BLaER1 treated with 17β-estradiol and CSF1 and Interleukin-3, amounts not matched to agents 10 nM and 100 nM (cell line): ENCODE results near the gene ARHGAP45.
A peak's percentile ranks its signal among the peaks of the same experiment; 100 is the strongest.
"Not testable (repeated sequence)": the region's sequence is repeated elsewhere in the genome, so short reads cannot be mapped to it uniquely, and the experiment has no call there.

ENCODE experiments used
- H3K27ac ChIP-seq, 11 experiments: shearing (Covaris generic); formaldehyde crosslinking; 2 replicates each; pipeline ENCODE4 v1.8.1; 2022
- H3K27me3 ChIP-seq, 11 experiments: shearing (Covaris generic); formaldehyde crosslinking; 2 replicates each; pipeline ENCODE4 v1.8.1; 2022
- H3K36me3 ChIP-seq, 11 experiments: shearing (Covaris generic); formaldehyde crosslinking; 2 replicates each; pipeline ENCODE4 v1.8.1; 2022
- H3K4me1 ChIP-seq, 10 experiments: shearing (Covaris generic); formaldehyde crosslinking; 2 replicates each; pipeline ENCODE4 v1.8.1; 2022
- H3K4me2 ChIP-seq, 11 experiments: shearing (Covaris generic); formaldehyde crosslinking; 2 replicates each; pipeline ENCODE4 v1.8.1; 2022
- H3K4me3 ChIP-seq, 10 experiments: shearing (Covaris generic); formaldehyde crosslinking; 2 replicates each; pipeline ENCODE4 v1.8.1; 2022
- H3K9ac ChIP-seq, 11 experiments: shearing (Covaris generic); formaldehyde crosslinking; 2 replicates each; pipeline ENCODE4 v1.8.1; 2022
- H3K9me3 ChIP-seq, 11 experiments: shearing (Covaris generic); formaldehyde crosslinking; replicated peaks in 1 of 11; 2 replicates each; pipeline ENCODE4 v1.8.1; 2022
- H4K20me1 ChIP-seq, 11 experiments: shearing (Covaris generic); formaldehyde crosslinking; 2 replicates each; pipeline ENCODE4 v1.8.1; 2022
- Cebpa-rat ChIP-seq, 11 experiments: shearing (Covaris generic); IDR thresholded peaks; 2 replicates each; pipeline ENCODE4 v1.8.1; 2022

The ARHGAP45 gene

DNA sequence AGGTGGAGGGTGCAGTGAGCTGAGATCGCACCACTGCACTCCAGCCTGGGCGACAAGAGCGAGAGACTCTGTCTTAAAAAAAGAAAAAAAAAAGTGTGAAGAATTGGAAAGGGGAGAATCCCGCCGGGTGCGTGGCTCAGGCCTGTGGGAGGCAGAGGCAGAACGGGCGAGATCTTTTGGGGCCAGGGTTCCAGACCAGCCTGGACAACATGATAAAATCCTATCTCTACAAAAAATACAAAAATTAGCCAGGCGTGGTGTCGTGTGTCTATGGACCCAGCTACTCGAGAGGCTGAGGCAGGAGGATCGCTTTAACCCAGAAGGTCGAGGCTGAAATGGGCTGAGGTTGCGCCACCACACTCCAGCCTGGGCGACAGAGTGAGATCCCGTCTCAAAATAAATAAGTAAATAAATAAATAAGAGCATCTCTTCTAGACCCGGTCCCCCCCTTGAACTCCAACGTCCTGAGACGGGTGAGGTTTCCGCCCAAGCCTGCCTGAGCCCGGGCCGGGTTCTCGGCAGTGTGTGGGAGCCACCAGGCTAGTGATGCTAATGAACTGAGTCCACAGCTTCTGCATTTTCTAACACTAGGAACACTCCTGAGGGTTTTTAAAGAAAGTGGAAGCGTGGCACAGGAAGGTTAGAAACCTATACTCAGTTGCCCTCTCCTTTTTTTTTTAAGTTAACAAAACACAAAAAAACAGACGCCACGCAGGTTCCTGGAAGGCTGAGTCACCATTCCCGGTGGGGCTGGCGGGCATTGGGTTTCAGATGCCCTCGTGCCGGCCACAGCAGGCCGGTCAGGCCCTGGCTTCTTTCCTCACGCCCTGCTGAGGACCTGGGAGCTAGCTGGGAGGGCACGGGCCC is 58.9 kb downstream of the ARHGAP45 start:
- Histone ChIP-seq H3K4me3 (peak overlapping the region in 2 of 10 experiments; percentile 28 to 33; a peak in 3 of 20 replicates), H3K27me3 (no peaks in the 10 kb centered on the region), H3K4me1 (peaks cover 34 to 78% (median 41%) of the 10 kb centered on the region in 10 experiments), H3K27ac (peak overlapping the region; percentile 24 to 71 (median 50); a peak in 21 of 22 replicates), H3K4me2 (peak overlapping the region; percentile 48 to 99 (median 70)), H4K20me1 (peaks cover 52 to 99% (median 79%) of the 10 kb centered on the region in 11 experiments), H3K9ac (peak overlapping the region; percentile 16 to 70 (median 63); a peak in 21 of 22 replicates), H3K36me3 (peaks cover 65 to 96% (median 80%) of the 10 kb centered on the region in 11 experiments), H3K9me3 (no peaks in the 10 kb centered on the region)
- no peak for TF ChIP-seq Cebpa-rat (IDR thresholded peaks at IDR 0.05)

- peaks cover 45 to 82% (median 52%) of the 10 kb centered on the region in 10 experiments for H3K4me1 ChIP-seq
- H3K27ac ChIP-seq, result peak overlapping the region in 10 of 11 experiments; percentile 40 to 71 (median 54); a peak in 14 of 22 replicates
- H3K4me2 ChIP-seq, result peak overlapping the region; percentile 48 to 99 (median 70); a peak in 20 of 22 replicates
- H3K27me3 ChIP-seq, result no peaks in the 10 kb centered on the region
- H3K9me3 ChIP-seq, result no peaks in the 10 kb centered on the region
- peak overlapping the region; percentile 16 to 70 (median 63); a peak in 21 of 22 replicates for H3K9ac ChIP-seq
- TF ChIP-seq Cebpa-rat (IDR thresholded peaks at IDR 0.05), result no peak
- H4K20me1 ChIP-seq, result peaks cover 62 to 97% (median 91%) of the 10 kb centered on the region in 11 experiments
- peak overlapping the region in 2 of 10 experiments; percentile 28 to 33; a peak in 3 of 20 replicates for H3K4me3 ChIP-seq
- H3K36me3 ChIP-seq, result peaks cover 53 to 83% (median 66%) of the 10 kb centered on the region in 11 experiments
Measured at GRCh38 chr19:1126984-1127760, 60.2 kb downstream of the ARHGAP45 start.

DNA sequence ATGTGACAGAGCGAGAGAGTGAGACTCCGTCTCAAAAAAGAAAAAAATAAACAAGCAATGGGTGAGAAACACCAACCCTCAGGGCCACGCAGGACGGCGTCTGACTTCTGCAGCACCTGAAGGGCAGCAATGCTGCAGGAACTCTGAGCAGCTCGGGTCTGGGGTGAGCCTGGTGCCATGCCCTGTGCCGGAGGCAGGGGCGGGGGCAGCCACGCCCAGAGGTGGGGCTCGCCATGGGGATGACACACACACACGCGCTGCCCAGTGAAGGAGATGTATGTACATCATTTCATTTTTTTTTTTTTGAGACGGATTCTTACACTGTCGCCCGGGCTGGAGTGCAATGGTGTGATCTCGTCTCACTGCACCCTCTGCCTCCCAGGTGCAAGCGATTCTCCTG is 61.1 kb downstream of the ARHGAP45 start:
- no peak overlapping the region for H3K27ac ChIP-seq
- H3K4me2 ChIP-seq, result peak overlapping the region in 3 of 11 experiments; percentile 75 to 99 (median 91); a peak in 6 of 22 replicates
- H3K4me3 ChIP-seq, result no peak overlapping the region
- peaks cover 54 to 90% (median 62%) of the 10 kb centered on the region in 10 experiments for H3K4me1 ChIP-seq
- peak overlapping the region in 2 of 11 experiments; percentile 67 to 70; a peak in 4 of 22 replicates for H3K9ac ChIP-seq
- H3K9me3 ChIP-seq, result no peaks in the 10 kb centered on the region
- peaks cover 47 to 74% (median 59%) of the 10 kb centered on the region in 11 experiments for H3K36me3 ChIP-seq
- TF ChIP-seq Cebpa-rat (IDR thresholded peaks at IDR 0.05), result no peak
- no peaks in the 10 kb centered on the region for H3K27me3 ChIP-seq
- peaks cover 71 to 98% (median 87%) of the 10 kb centered on the region in 11 experiments for H4K20me1 ChIP-seq

GRCh38 chr19:1129084-1129483 is 62.1 kb downstream of the ARHGAP45 start:
- Histone ChIP-seq H3K36me3 (peaks cover 41 to 73% (median 52%) of the 10 kb centered on the region in 11 experiments), H3K4me2 (peak overlapping the region in 5 of 11 experiments; percentile 91 to 99 (median 98); a peak in 11 of 22 replicates), H4K20me1 (peaks cover 74 to 98% (median 86%) of the 10 kb centered on the region in 11 experiments), H3K9ac (peak overlapping the region in 7 of 11 experiments; percentile 9 to 96 (median 84); a peak in 9 of 22 replicates), H3K4me3 (peak overlapping the region in 2 of 10 experiments; percentile 93 to 95; a peak in 3 of 20 replicates), H3K4me1 (peaks cover 64 to 90% (median 70%) of the 10 kb centered on the region in 10 experiments), H3K27ac (peak overlapping the region in 1 of 11 experiments; percentile 17; a peak in 2 of 22 replicates)
- not testable (repeated sequence) for H3K9me3 ChIP-seq, H3K27me3 ChIP-seq

DNA sequence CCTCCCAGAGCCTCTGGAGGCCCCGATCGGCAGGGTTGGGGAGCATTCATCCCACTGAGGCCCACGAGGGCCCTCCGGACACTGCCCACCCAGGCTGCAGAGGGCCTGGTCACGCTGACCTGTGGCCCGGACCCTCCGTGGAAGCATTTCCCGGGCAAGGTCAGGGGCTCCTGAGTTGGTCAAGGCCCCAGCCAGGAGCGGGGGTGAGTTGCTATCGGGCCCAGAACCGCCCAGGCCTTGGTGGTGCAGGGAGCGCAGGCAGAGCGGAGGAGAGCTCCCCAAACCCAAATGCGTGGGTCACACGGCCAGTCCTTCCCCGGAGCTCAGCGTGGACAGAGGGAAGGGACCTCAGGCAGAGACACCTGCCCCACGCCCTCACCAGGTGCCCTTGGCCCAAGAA is 62.6 kb downstream of the ARHGAP45 start:
- Histone ChIP-seq H3K36me3 (peaks cover 36 to 72% (median 50%) of the 10 kb centered on the region in 11 experiments), H3K27ac (peak overlapping the region in 3 of 11 experiments; percentile 9 to 19 (median 17); a peak in 3 of 22 replicates), H3K9ac (peak overlapping the region in 9 of 11 experiments; percentile 4 to 96 (median 35); a peak in 10 of 22 replicates), H3K27me3 (no peaks in the 10 kb centered on the region), H3K9me3 (peaks cover 0 to 8% (median 0%) of the 10 kb centered on the region in 11 experiments; a peak in 3 of 22 replicates), H3K4me2 (peak overlapping the region; percentile 91 to 100 (median 99); a peak in 19 of 22 replicates), H3K4me3 (peak overlapping the region in 3 of 10 experiments; percentile 78 to 95 (median 93); a peak in 6 of 20 replicates), H4K20me1 (peaks cover 69 to 98% (median 86%) of the 10 kb centered on the region in 11 experiments), H3K4me1 (peaks cover 65 to 90% (median 73%) of the 10 kb centered on the region in 10 experiments)
- TF ChIP-seq Cebpa-rat (IDR thresholded peaks at IDR 0.05), result no peak

DNA sequence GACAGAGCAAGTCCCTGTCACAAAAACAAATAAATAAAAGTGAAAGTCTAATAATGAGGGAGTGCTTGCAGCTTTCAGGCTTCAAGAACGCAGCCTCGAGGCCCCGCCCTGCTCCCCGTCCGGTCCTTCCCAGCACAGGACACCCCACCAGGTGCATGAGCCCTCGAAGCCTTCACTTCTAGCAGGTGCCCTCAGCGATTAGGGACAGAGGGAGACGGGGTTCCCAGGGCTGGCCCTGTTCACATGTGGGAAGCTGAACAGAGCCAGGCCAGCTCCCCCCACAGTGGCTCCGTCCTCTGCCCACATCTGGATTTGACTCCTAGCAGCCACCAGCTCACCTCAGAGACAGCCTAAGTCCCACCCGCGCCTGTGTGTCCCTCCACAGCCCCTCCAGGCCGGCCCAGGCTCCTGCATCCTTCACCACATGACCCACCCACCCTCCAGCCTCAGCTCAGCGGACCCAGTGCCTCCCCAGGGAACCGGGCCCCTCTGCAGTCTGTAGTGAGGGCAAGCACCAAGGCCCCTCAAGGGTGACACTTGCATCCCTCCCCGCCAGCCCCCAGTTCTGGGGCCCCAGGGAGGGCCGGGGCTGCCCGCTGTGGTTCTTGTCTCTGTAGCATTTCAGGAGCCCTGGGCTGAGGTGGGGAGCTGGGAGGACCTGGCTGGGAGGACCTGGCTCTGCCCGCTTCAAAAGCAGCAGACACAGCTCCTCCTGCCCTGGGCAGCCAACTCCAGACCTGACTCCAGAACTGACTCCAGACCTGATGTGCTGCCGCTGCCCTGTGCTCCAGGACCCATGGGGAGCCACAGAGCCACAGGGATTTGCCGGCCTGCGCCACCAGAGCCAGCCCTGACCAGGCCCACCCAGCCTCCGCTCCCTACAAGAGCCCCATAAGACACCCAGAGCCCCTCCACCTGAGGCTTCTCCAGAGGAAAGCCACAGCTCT is 64.1 kb downstream of the ARHGAP45 start:
- Histone ChIP-seq H3K27me3 (no peaks in the 10 kb centered on the region), H3K27ac (peak overlapping the region; percentile 75 to 90 (median 83)), H3K9me3 (peaks cover 0 to 8% (median 0%) of the 10 kb centered on the region in 11 experiments; a peak in 3 of 22 replicates), H3K4me3 (peak overlapping the region; percentile 61 to 95 (median 70)), H3K4me1 (peaks cover 70 to 90% (median 78%) of the 10 kb centered on the region in 10 experiments), H3K4me2 (peak overlapping the region; percentile 91 to 100 (median 99)), H4K20me1 (peaks cover 54 to 99% (median 88%) of the 10 kb centered on the region in 11 experiments), H3K36me3 (peaks cover 25 to 70% (median 37%) of the 10 kb centered on the region in 11 experiments), H3K9ac (peak overlapping the region; percentile 73 to 96 (median 84))
- TF ChIP-seq Cebpa-rat (IDR thresholded peaks at IDR 0.05), result no peak

- Histone ChIP-seq H3K4me3 (peak overlapping the region; percentile 61 to 95 (median 70)), H4K20me1 (peaks cover 53 to 99% (median 88%) of the 10 kb centered on the region in 11 experiments), H3K4me2 (peak overlapping the region; percentile 91 to 100 (median 99)), H3K9me3 (peaks cover 0 to 8% (median 0%) of the 10 kb centered on the region in 11 experiments; a peak in 3 of 22 replicates), H3K27me3 (no peaks in the 10 kb centered on the region), H3K27ac (peak overlapping the region; percentile 75 to 90 (median 83)), H3K4me1 (peaks cover 70 to 90% (median 78%) of the 10 kb centered on the region in 10 experiments), H3K9ac (peak overlapping the region; percentile 73 to 96 (median 84)), H3K36me3 (peaks cover 16 to 65% (median 28%) of the 10 kb centered on the region in 11 experiments)
- no peak for TF ChIP-seq Cebpa-rat (IDR thresholded peaks at IDR 0.05)
Measured at GRCh38 chr19:1131718-1132551, 65.0 kb downstream of the ARHGAP45 start.
